Smooth muscle cell (in vitro differentiated cells): ENCODE results near the gene MUC5B. TPM values are rescaled to one million over a fixed set of nuclear protein-coding genes. Genes with fewer than 3 reads are reported as not detected.

Experiments
- DNase-seq: peaks from one replicate; lab custom pipeline; 2025; ENCODE audit not compliant: unreplicated experiment; lab: John Stamatoyannopoulos, UW
- H2AFZ ChIP-seq: fragments of 200-600 bp; sonication (generic); 2 replicates; pipeline ENCODE4 v1.6.0; 2016; ENCODE audit warnings: antibody characterized with exemption, low read depth, mild to moderate bottlenecking
- H3F3A ChIP-seq: fragments of 200-600 bp; sonication (generic); 2 replicates; pipeline ENCODE4 v1.6.0; 2017; ENCODE audit warnings: antibody characterized with exemption, low read depth
- H3K27ac ChIP-seq: fragments of 200-600 bp; sonication (generic); 2 replicates; pipeline ENCODE4 v1.5.1; 2016; ENCODE audit warnings: low read depth, mild to moderate bottlenecking
- H3K27me3 ChIP-seq: fragments of 200-600 bp; sonication (generic); 2 replicates; pipeline ENCODE4 v1.6.1; 2016; ENCODE audit warnings: low read depth, mild to moderate bottlenecking
- H3K36me3 ChIP-seq: fragments of 200-600 bp; sonication (generic); 2 replicates; pipeline ENCODE4 v1.5.1; 2016; ENCODE audit warnings: low read depth
- H3K4me1 ChIP-seq: fragments of 200-600 bp; sonication (generic); 2 replicates; pipeline ENCODE4 v1.5.1; 2016; ENCODE audit warnings: low read depth
- H3K4me2 ChIP-seq: fragments of 200-600 bp; sonication (generic); 2 replicates; pipeline ENCODE4 v1.6.0; 2016; ENCODE audit warnings: mild to moderate bottlenecking
- H3K4me3 ChIP-seq: fragments of 200-600 bp; sonication (generic); 2 replicates; pipeline ENCODE4 v1.5.1; 2016; ENCODE audit warnings: mild to moderate bottlenecking
- H3K79me2 ChIP-seq: fragments of 200-600 bp; sonication (generic); 2 replicates; pipeline ENCODE4 v1.6.0; 2016; ENCODE audit warnings: low read depth, mild to moderate bottlenecking
- H3K9ac ChIP-seq: fragments of 200-600 bp; sonication (generic); 2 replicates; pipeline ENCODE4 v1.6.0; 2016; ENCODE audit warnings: low read depth
- H3K9me3 ChIP-seq: fragments of 200-600 bp; sonication (generic); replicated peaks from 2 replicates; pipeline ENCODE4 v1.5.1; 2016; ENCODE audit warnings: low read depth
- H4K20me1 ChIP-seq: fragments of 200-600 bp; sonication (generic); 2 replicates; pipeline ENCODE4 v1.6.0; 2016; ENCODE audit warnings: low read depth
- CTCF ChIP-seq: fragments of 200-600 bp; sonication (generic); IDR thresholded peaks from 2 replicates; pipeline ENCODE4 v1.5.1; 2017; ENCODE audit warnings: borderline replicate concordance, mild to moderate bottlenecking, antibody characterized with exemption; ENCODE audit not compliant: insufficient read depth, poor library complexity, severe bottlenecking
- WGBS: methylation state at CpG from one replicate; pipeline ENCODE4 v1.1.7; 2016; ENCODE audit warnings: low lambda C conversion rate; 5-methylcytosine and 5-hydroxymethylcytosine counted together
- polyA plus RNA-seq: library from polyadenylated mRNA; unstranded; fragments of >200 nt; fragmentation: Nextera tagmentation; extraction: Ambion mirVana; gene quantifications from 2 replicates; pipeline ENCODE4 v1.2.1, GENCODE V29; 2016
- total RNA-seq: library from RNA; depleted of rRNA; stranded (reverse); fragments of >200 nt; gene quantifications from 2 replicates; pipeline ENCODE4 v1.2.3, GENCODE V29; 2014

MUC5B gene
- total and polyA plus RNA-seq, 2 experiments from 2014 or later = not detected

DNA sequence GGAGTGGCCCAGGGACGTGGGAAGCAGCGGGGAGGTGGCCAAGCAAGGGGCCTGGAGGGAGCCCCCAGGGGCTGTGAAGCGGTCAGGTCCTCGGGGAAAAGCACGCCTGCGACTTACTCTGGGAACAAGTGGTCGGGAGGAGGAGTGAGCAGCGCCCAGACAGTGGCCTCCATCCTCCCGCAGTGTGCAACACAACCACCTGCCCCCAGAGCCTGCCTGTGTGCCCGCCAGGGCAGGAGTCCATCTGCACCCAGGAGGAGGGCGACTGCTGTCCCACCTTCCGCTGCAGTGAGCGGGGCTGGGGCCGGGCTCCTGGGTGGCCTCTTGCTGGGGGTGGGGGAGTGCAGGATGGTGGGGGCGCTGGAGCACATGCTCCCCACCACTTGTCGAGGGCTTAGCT is 35.0 kb downstream of the MUC5B start:
- no peaks in the 10 kb centered on the region for H3F3A ChIP-seq
- no peaks in the 10 kb centered on the region for H3K27me3 ChIP-seq
- no peak for DNase-seq
- H3K4me1 ChIP-seq = peaks cover 5% of the 10 kb centered on the region
- H3K4me3 ChIP-seq = no peak overlapping the region
- H2AFZ ChIP-seq = no peak overlapping the region
- no peak overlapping the region for H3K9ac ChIP-seq
- TF ChIP-seq CTCF = no peak
- no peaks in the 10 kb centered on the region for H3K36me3 ChIP-seq
- WGBS = 88% methylated on average over 13 of the region's 16 CpGs
- no peak overlapping the region for H3K4me2 ChIP-seq
- H4K20me1 ChIP-seq = no peaks in the 10 kb centered on the region
- H3K79me2 ChIP-seq = no peaks in the 10 kb centered on the region
- no peak overlapping the region for H3K27ac ChIP-seq
- H3K9me3 ChIP-seq = no peaks in the 10 kb centered on the region

GRCh38 chr11:1258401-1259075 is 35.7 kb downstream of the MUC5B start:
- no peaks in the 10 kb centered on the region for H3K36me3 ChIP-seq
- H3K27me3 ChIP-seq = no peaks in the 10 kb centered on the region
- H3K4me1 ChIP-seq = peaks cover 5% of the 10 kb centered on the region
- H3K4me3 ChIP-seq = no peak overlapping the region
- no peak overlapping the region for H3K27ac ChIP-seq
- WGBS = 85% methylated on average over 11 of the region's 13 CpGs
- TF ChIP-seq CTCF = no peak
- no peak overlapping the region for H3K4me2 ChIP-seq
- H3K9ac ChIP-seq = no peak overlapping the region
- no peak for DNase-seq
- H3K9me3 ChIP-seq = no peaks in the 10 kb centered on the region
- H3F3A ChIP-seq = no peaks in the 10 kb centered on the region
- no peak overlapping the region for H2AFZ ChIP-seq
- H3K79me2 ChIP-seq = no peaks in the 10 kb centered on the region
- H4K20me1 ChIP-seq = no peaks in the 10 kb centered on the region

DNA sequence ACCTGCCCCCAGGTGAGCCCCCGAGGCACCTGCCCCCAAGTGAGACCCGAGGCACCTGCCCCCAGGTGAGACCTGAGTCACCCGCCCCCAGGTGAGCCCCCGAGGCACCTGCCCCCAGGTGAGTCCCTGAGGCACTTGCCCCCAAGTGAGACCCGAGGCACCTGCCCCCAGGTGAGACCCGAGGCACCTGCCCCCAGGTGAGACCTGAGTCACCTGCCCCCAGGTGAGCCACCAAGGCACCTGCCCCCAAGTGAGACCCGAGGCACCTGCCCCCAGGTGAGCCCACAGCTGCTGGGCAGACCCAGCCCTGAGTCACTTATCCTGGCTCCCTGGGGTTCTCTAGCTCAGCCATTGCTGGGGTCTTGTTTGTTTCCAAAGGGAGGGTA is 36.2 kb downstream of the MUC5B start:
- H3K27ac ChIP-seq = no peak overlapping the region
- no peak overlapping the region for H3K9ac ChIP-seq
- H3K36me3 ChIP-seq = no peaks in the 10 kb centered on the region
- H2AFZ ChIP-seq = no peak overlapping the region
- WGBS = 93% methylated on average over 5 of the region's 7 CpGs
- no peaks in the 10 kb centered on the region for H3K79me2 ChIP-seq
- no peaks in the 10 kb centered on the region for H3K27me3 ChIP-seq
- no peaks in the 10 kb centered on the region for H3K9me3 ChIP-seq
- no peaks in the 10 kb centered on the region for H3F3A ChIP-seq
- peaks cover 5% of the 10 kb centered on the region for H3K4me1 ChIP-seq
- no peak for TF ChIP-seq CTCF
- H4K20me1 ChIP-seq = no peaks in the 10 kb centered on the region
- H3K4me2 ChIP-seq = no peak overlapping the region
- H3K4me3 ChIP-seq = no peak overlapping the region
- no peak for DNase-seq

DNA sequence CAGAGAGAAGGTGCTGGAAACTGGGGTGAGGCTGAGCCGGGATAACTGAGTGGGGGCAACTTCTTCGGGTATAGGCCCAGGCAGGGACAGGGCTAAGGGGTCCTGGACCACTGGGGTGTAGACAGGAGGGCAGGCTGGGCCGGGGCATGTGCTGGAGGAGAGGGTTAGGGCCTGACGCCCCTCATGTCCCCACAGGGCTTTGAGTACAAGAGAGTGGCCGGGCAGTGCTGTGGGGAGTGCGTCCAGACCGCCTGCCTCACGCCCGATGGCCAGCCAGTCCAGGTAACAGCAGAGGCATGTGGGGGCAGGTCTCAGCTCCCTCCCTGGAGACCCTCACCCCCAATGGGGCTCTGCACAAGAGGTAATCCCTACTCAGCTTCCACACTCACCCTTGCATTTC is 36.7 kb downstream of the MUC5B start:
- Histone ChIP-seq H2AFZ (no peak overlapping the region), H3K4me3 (no peak overlapping the region), H3K4me2 (no peak overlapping the region), H3K4me1 (peaks cover 5% of the 10 kb centered on the region), H3K27me3 (no peaks in the 10 kb centered on the region), H3K27ac (no peak overlapping the region), H4K20me1 (no peaks in the 10 kb centered on the region), H3K36me3 (no peaks in the 10 kb centered on the region), H3K79me2 (no peaks in the 10 kb centered on the region), H3K9ac (no peak overlapping the region), H3K9me3 (no peaks in the 10 kb centered on the region), H3F3A (no peaks in the 10 kb centered on the region)
- WGBS = 86% methylated on average over 9 of the region's 9 CpGs
- TF ChIP-seq CTCF = no peak
- DNase-seq = no peak
